K562 (cell line): ENCODE data around the gene SEPTIN6. TPM values are rescaled to one million over a fixed set of nuclear protein-coding genes. Genes with fewer than 3 reads are reported as not detected.

Experiments
- ATAC-seq: fragments of 200-7000 bp; cut with Tn5 transposase; 3 replicates; pipeline ENCODE4 v1.9.1; 2020; ENCODE audit warnings: moderate library complexity
- BruUV-seq: library from RNA; stranded (reverse); fragments of 400-500 nt; replicated peaks from 2 replicates; lab custom pipeline; 2021; lab: Mats Ljungman, UMichigan
- CTCF ChIA-PET: fragments of 300-600 bp; formaldehyde crosslinking; extraction: SDS; loops from one replicate; lab custom pipeline; 2021; ENCODE audit warnings: low intra/inter-chr PET ratio; lab: Yijun Ruan, JAX
- POLR2A ChIA-PET: fragments of 300-600, 350-650 bp; sonication (Branson Sonifier 250); formaldehyde crosslinking; extraction: SDS; loops from one replicate; lab custom pipeline; 2021; ENCODE audit warnings: antibody characterized with exemption, inconsistent platforms; lab: Yijun Ruan, JAX
- DNase-seq, 4 experiments: peaks; one replicate each; pipeline versions ENCODE4 v3.0.0 to v3.0.0-alpha.2; 2011 to 2018; ENCODE audit warnings: low spot score in 3 of 4, mixed read lengths in 3 of 4; ENCODE audit errors: extremely low read depth in 1 of 4
- FAIRE-seq: peaks from 2 replicates; lab custom pipeline; 2011; peaks lifted over from hg19 to GRCh38; lab: Jason Lieb, UNC
- H2AFZ ChIP-seq: 2 replicates; pipeline ENCODE4 v1.6.0; 2011; ENCODE audit warnings: low read depth, low read length, control low read depth, inconsistent platforms
- H3K27ac ChIP-seq: fragments of 200-600 bp; 3 replicates; pipeline ENCODE4 v1.8.0; 2011; ENCODE audit warnings: low read depth, mild to moderate bottlenecking, control low read depth, inconsistent platforms, low read length, moderate library complexity, mixed read lengths; ENCODE audit errors: extremely low read depth
- H3K27me3 ChIP-seq, 2 experiments: fragments of 300-600 bp in 1 of 2; 2 replicates in 1 of 2; 3 replicates in 1 of 2; pipeline versions ENCODE4 v1.6.0 to v1.8.0; 2011; ENCODE audit warnings: inconsistent platforms in 2 of 2, low read length in 2 of 2, mild to moderate bottlenecking in 1 of 2, mixed read lengths in 1 of 2, moderate library complexity in 1 of 2; ENCODE audit not compliant: control insufficient read depth in 2 of 2, insufficient read depth in 2 of 2
- H3K36me3 ChIP-seq: fragments of 300-600 bp; 3 replicates; pipeline ENCODE4 v1.8.0; 2011; ENCODE audit warnings: mild to moderate bottlenecking, low read length, inconsistent platforms; ENCODE audit not compliant: control insufficient read depth, insufficient read depth
- H3K4me1 ChIP-seq, 2 experiments: fragments of 200-600 bp in 1 of 2; replicated peaks in 1 of 2; 2 replicates in 1 of 2; 3 replicates in 1 of 2; pipeline versions ENCODE4 v1.5.1 to v1.8.0; 2011; ENCODE audit warnings: inconsistent platforms in 2 of 2, low read length in 2 of 2, mild to moderate bottlenecking in 1 of 2, mixed read lengths in 1 of 2, moderate library complexity in 1 of 2; ENCODE audit not compliant: control insufficient read depth in 2 of 2, insufficient read depth in 2 of 2
- H3K4me2 ChIP-seq: 2 replicates; pipeline ENCODE4 v1.6.1; 2011; ENCODE audit warnings: low read length, control low read depth, inconsistent platforms, mixed read lengths; ENCODE audit not compliant: insufficient read depth
- H3K4me3 ChIP-seq: fragments of 200-600 bp; sonication (generic), shearing (Covaris generic); 2 replicates; pipeline ENCODE4 v1.5.1; 2016; ENCODE audit warnings: control low read depth, inconsistent platforms
- H3K79me2 ChIP-seq: fragments of 200-600 bp; 3 replicates; pipeline ENCODE4 v1.8.0; 2011; ENCODE audit warnings: low read length, inconsistent platforms; ENCODE audit not compliant: control insufficient read depth, insufficient read depth
- H3K9ac ChIP-seq, 2 experiments: 2 replicates each; pipeline versions ENCODE4 v1.6.0 to v1.6.1; 2011; ENCODE audit warnings: low read depth in 2 of 2, low read length in 2 of 2, control low read depth in 1 of 2, inconsistent platforms in 1 of 2, mild to moderate bottlenecking in 1 of 2, mixed read lengths in 1 of 2; ENCODE audit not compliant: insufficient read depth in 1 of 2
- H3K9me1 ChIP-seq: one replicate; pipeline ENCODE4 v1.6.0; 2011; ENCODE audit warnings: inconsistent platforms, mild to moderate bottlenecking, low read length, moderate library complexity; ENCODE audit not compliant: control insufficient read depth, insufficient read depth
- H3K9me3 ChIP-seq: replicated peaks from 2 replicates; pipeline ENCODE4 v1.5.1; 2011; ENCODE audit warnings: low read depth, low read length, inconsistent platforms; ENCODE audit not compliant: control insufficient read depth, insufficient read depth
- H4K20me1 ChIP-seq: replicated peaks from 2 replicates; pipeline ENCODE4 v1.6.1; 2011; ENCODE audit warnings: low read length, inconsistent platforms, mixed read lengths; ENCODE audit not compliant: control insufficient read depth, insufficient read depth
- COPS2 ChIP-seq: fragments of 450-650 bp; conservative IDR thresholded peaks from 2 replicates; pipeline ENCODE4 v1.6.1; 2016; ENCODE audit warnings: mild to moderate bottlenecking, moderate library complexity
- MBD2 ChIP-seq: sonication (generic); IDR thresholded peaks from 2 replicates; pipeline ENCODE4 v1.6.1; 2016; ENCODE audit warnings: low read depth, borderline replicate concordance
- MIER1 ChIP-seq: fragments of 450-650 bp; IDR thresholded peaks from 2 replicates; pipeline ENCODE4 v1.6.1; 2016; ENCODE audit warnings: antibody characterized with exemption, mild to moderate bottlenecking, low read depth
- MTA3 ChIP-seq: fragments of 450-650 bp; formaldehyde crosslinking; IDR thresholded peaks from 2 replicates; pipeline ENCODE4 v1.6.1; 2017; ENCODE audit warnings: mild to moderate bottlenecking, borderline replicate concordance
- NFRKB ChIP-seq: fragments of 450-650 bp; IDR thresholded peaks from 2 replicates; pipeline ENCODE4 v1.6.1; 2016; ENCODE audit warnings: low read depth
- ZNF124 ChIP-seq: sonication (generic); formaldehyde crosslinking; IDR thresholded peaks from 2 replicates; pipeline ENCODE4 v1.8.1; 2022; ENCODE audit warnings: missing genetic modification reagents
- ZNF263 ChIP-seq: sonication (generic); formaldehyde crosslinking; IDR thresholded peaks from 2 replicates; pipeline ENCODE4 v1.8.0; 2022; ENCODE audit warnings: mild to moderate bottlenecking, missing genetic modification reagents, borderline replicate concordance
- WGBS: fragments of 100-300 bp; shearing (Covaris generic); methylation state at CpG from one replicate; pipeline ENCODE4 v1.1.6; 2016; ENCODE audit warnings: low coverage, mixed read lengths; ENCODE audit not compliant: insufficient coverage; ENCODE audit errors: missing lambda C conversion rate; 5-methylcytosine and 5-hydroxymethylcytosine counted together
- in situ Hi-C: fragments of 300-500 bp; cut with MboI; formaldehyde crosslinking; loops from 4 replicates; pipeline ENCODE4 v1.15.0; 2018; ENCODE audit warnings: inconsistent platforms, mixed read lengths
- intact Hi-C: fragments of 100-400 bp; cut with micrococcal nuclease; formaldehyde crosslinking; loops from 2 replicates; pipeline ENCODE4 v1.14.2; 2022
- polyA plus RNA-seq, 8 experiments: library from polyadenylated mRNA; depleted of rRNA in 4 of 8; stranded (reverse) in 5 of 8; unstranded in 3 of 8; fragments of >200 nt; fragmentation: Nextera tagmentation in 2 of 8; fragmentation: Illumina TruSeq in 1 of 8; extraction: Ambion mirVana in 2 of 8; extraction: Trizol in 1 of 8; gene quantifications; 2 replicates each; pipeline versions ENCODE4 v1.2.1 to v1.2.3, GENCODE V29; 2011 to 2014; ENCODE audit warnings: inconsistent platforms in 1 of 8, missing spikeins in 1 of 8
- total RNA-seq, 7 experiments: library from RNA; depleted of rRNA in 6 of 7; stranded (reverse); fragments of >200 nt in 6 of 7; fragmentation: Illumina TruSeq in 2 of 7; extraction: Trizol in 2 of 7; gene quantifications; 2 replicates each; pipeline versions ENCODE4 v1.2.1 to v1.2.3, GENCODE V29; 2011 to 2021; ENCODE audit warnings: low replicate concordance in 1 of 7
- TF ChIP-seq, protein P1 (sequence below): fragments of 450-650 bp; IDR thresholded peaks from 2 replicates; pipeline ENCODE4 v1.6.1; 2017; ENCODE audit warnings: mild to moderate bottlenecking, moderate library complexity

SEPTIN6 gene
- total and polyA plus RNA-seq, 9 of the 15 experiments (the other 6 are each of a cell fraction or from before 2014, with no cell fraction given): 8.4 to 67.0 (median 37.8) TPM

DNA sequence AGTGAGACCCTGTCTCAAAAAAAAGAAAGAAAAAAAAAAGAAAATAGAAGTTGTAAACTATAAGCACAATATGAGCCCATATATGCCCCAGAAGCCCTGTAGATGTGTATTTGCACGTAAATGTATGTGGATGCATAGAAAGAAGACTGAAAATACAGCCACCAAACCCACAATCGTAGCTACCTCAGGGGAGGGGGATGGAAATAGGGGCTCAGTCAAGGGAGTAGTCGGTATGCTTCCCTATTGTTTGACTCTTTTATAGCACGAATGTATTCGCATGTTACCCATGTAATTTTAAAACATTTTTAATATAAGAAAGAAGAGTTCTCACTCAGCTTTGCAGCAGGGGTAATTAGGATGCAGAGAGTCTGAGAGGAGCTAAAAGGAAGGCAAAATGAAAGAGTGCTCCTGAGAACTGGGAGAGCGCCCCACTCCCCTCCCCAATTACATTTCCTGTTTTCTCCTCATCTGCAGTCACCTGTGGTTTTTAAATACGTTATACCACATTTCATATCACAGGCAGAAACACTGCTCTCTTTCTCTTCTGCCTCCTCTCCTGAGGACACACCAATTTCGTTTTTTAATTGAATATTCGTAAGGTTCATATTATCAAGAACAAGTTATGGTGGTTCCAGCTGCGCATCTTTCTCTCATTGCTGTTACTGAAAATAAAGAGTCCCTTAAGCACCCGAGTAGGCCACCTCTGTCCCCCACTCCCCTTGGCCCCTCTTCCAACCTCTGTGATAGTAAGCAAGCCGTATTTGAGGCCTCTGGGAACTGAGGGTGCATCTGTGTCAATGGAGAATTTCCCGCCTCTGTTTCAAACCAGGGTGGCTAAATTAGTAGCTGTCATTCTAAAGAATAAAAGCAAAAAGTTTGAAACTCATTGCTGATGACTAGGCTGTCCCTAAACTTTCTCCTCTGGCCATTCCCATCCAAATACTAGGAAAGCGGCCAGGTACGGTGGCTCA lies 10.7 kb downstream of the SEPTIN6 start:
- Histone ChIP-seq H3K27me3 (no peaks in the 10 kb centered on the region), H2AFZ (no peak overlapping the region), H3K9me1 (no peaks in the 10 kb centered on the region), H3K4me2 (no peak overlapping the region)
- in situ Hi-C loops: no loop called here
- FAIRE-seq (no peak), ATAC-seq (no peak)
- TF ChIP-seq NFRKB: no peak
- TF ChIP-seq COPS2: no peak
- TF ChIP-seq, all 486 proteins: peak for 0
- H3K27ac ChIP-seq: 0 out of 3 replicates have a peak overlapping the region, but pooled peaks have one; percentile 30
- intact Hi-C loops: no loop called here
- peaks cover 69% of the 10 kb centered on the region for H3K79me2 ChIP-seq
- BruUV-seq: no TSS peak
- H3K4me3 ChIP-seq: no peak overlapping the region
- H3K9ac ChIP-seq: 0 out of 4 replicates have a peak overlapping the region, but pooled peaks of 1 of the 2 experiments have one; percentile 17
- ChIA-PET POLR2A (interaction anchor here (0.5 to 5.6 kb wide), 4 partner anchors 8 to 1206 kb away, joined by 3 to 39 read pairs (median 3); no protein-coding TSS in a partner anchor), CTCF (no interaction called here)
- WGBS: 61% methylated on average over 14 of the region's 15 CpGs
- peaks cover 13 to 30% of the 10 kb centered on the region in 2 experiments; a peak in 4 of 5 replicates for H3K4me1 ChIP-seq
- no peak for DNase-seq
- no peaks in the 10 kb centered on the region for H3K9me3 ChIP-seq
- no peaks in the 10 kb centered on the region for H3K36me3 ChIP-seq
- H4K20me1 ChIP-seq: no peaks in the 10 kb centered on the region

DNA sequence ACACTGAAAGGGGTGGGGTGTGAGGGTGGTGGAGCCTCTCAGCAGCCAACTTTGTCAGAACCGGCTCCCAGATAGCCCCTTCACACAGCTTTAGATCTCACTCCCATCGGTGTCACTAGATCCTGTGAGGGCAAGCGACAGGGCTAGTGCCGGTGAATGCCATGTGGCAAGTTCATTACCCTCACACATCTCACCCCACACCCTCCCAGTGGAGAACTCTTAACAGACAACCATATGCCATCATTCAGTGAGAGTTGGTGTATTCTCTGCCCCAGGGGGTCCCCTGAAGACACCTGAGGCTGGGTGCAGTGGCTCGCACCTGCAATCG lies 15.3 kb downstream of the SEPTIN6 start:
- no CpG with 5 or more reads among the region's 6 CpGs for WGBS
- FAIRE-seq: no peak

More for the DNA sequence above, 15.3 kb downstream of the SEPTIN6 start:
- peaks cover 13% of the 10 kb centered on the region; the same call in 2 of the 3 replicates for H3K36me3 ChIP-seq
- H3K4me2 ChIP-seq: no peak overlapping the region
- H3K27me3 ChIP-seq: no peaks in the 10 kb centered on the region
- no TSS peak for BruUV-seq
- ChIA-PET CTCF (no interaction called here), POLR2A (interaction anchor here (0.8 to 6.6 kb wide), 3 partner anchors 6 to 11 kb away, joined by 3 to 39 read pairs (median 7); no protein-coding TSS in a partner anchor)
- intact Hi-C loops (no loop called here), in situ Hi-C loops (no loop called here)
- TF ChIP-seq MTA3: no peak
- TF ChIP-seq ZNF124 (CRISPR knock-in tag): no peak
- TF ChIP-seq ZNF263 (CRISPR knock-in tag): no peak
- TF ChIP-seq MBD2: no peak
- TF ChIP-seq, protein P1, sequence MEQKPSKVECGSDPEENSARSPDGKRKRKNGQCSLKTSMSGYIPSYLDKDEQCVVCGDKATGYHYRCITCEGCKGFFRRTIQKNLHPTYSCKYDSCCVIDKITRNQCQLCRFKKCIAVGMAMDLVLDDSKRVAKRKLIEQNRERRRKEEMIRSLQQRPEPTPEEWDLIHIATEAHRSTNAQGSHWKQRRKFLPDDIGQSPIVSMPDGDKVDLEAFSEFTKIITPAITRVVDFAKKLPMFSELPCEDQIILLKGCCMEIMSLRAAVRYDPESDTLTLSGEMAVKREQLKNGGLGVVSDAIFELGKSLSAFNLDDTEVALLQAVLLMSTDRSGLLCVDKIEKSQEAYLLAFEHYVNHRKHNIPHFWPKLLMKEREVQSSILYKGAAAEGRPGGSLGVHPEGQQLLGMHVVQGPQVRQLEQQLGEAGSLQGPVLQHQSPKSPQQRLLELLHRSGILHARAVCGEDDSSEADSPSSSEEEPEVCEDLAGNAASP: no peak
- TF ChIP-seq MIER1: no peak
- H3K9ac ChIP-seq: peak overlapping the region in 1 of 2 experiments; percentile 26; a peak in 1 of 4 replicates
- H3K4me1 ChIP-seq: peaks cover 2 to 3% of the 10 kb centered on the region in 2 experiments; a peak in 3 of 5 replicates
- peaks cover 34% of the 10 kb centered on the region for H3K79me2 ChIP-seq
- H3K9me1 ChIP-seq: no peaks in the 10 kb centered on the region
- no peak overlapping the region for H2AFZ ChIP-seq
- no peak overlapping the region for H3K27ac ChIP-seq
- no peak overlapping the region for H3K4me3 ChIP-seq
- no peaks in the 10 kb centered on the region for H4K20me1 ChIP-seq
- H3K9me3 ChIP-seq: no peaks in the 10 kb centered on the region
- DNase-seq (no peak), ATAC-seq (no peak; the same call in 1 of the 3 replicates)
